WTC11 (cell line): ENCODE measurements around the gene SMARCE1. TPM values are rescaled to one million over a fixed set of nuclear protein-coding genes. Genes with fewer than 3 reads are reported as not detected.

Experiments used
- ATAC-seq: fragments of 200-7000 bp; cut with Tn5 transposase; 2 replicates; pipeline ENCODE4 v1.10.0; 2021; ENCODE audit warnings: mild to moderate bottlenecking, moderate library complexity
- CTCF ChIA-PET: fragments of 300-600 bp; sonication (Branson Sonifier 250); formaldehyde crosslinking; loops from one replicate; lab custom pipeline; 2021; ENCODE audit warnings: antibody characterized with exemption; lab: Charles Lee
- POLR2A ChIA-PET: fragments of 350-600 bp; sonication (Branson Sonifier 250); formaldehyde crosslinking; loops from one replicate; lab custom pipeline; 2021; ENCODE audit warnings: antibody characterized with exemption; lab: Charles Lee
- DNase-seq: peaks from one replicate; pipeline ENCODE4 v3.0.0; 2021; ENCODE audit warnings: low spot score
- H3K27ac Mint-ChIP-seq: 2 replicates; pipeline ENCODE4 v1.8.0; 2021; ENCODE audit warnings: mixed read lengths
- H3K27me3 Mint-ChIP-seq: 2 replicates; pipeline ENCODE4 v1.8.0; 2021; ENCODE audit warnings: low read depth, mild to moderate bottlenecking, moderate library complexity, mixed read lengths
- H3K36me3 Mint-ChIP-seq: 2 replicates; pipeline ENCODE4 v1.8.0; 2021; ENCODE audit warnings: mixed read lengths
- H3K4me1 Mint-ChIP-seq: 2 replicates; pipeline ENCODE4 v1.8.0; 2022; ENCODE audit warnings: mixed read lengths
- H3K4me3 Mint-ChIP-seq: 2 replicates; pipeline ENCODE4 v1.8.0; 2021; ENCODE audit warnings: mild to moderate bottlenecking, moderate library complexity, mixed read lengths
- H3K9me3 Mint-ChIP-seq: 2 replicates; pipeline ENCODE4 v1.8.0; 2021; ENCODE audit warnings: mixed read lengths
- CREM ChIP-seq: sonication (generic); formaldehyde crosslinking; IDR thresholded peaks from 2 replicates; pipeline ENCODE4 v1.8.1; 2022; ENCODE audit warnings: mild to moderate bottlenecking, missing genetic modification reagents, moderate library complexity
- E2F4 ChIP-seq: sonication (generic); formaldehyde crosslinking; IDR thresholded peaks from 2 replicates; pipeline ENCODE4 v1.8.1; 2022; ENCODE audit warnings: low read depth, mild to moderate bottlenecking, moderate library complexity, missing genetic modification reagents, borderline replicate concordance
- TEAD1 ChIP-seq: sonication (generic); formaldehyde crosslinking; IDR thresholded peaks from 2 replicates; pipeline ENCODE4 v1.8.0; 2022; ENCODE audit warnings: mild to moderate bottlenecking, missing genetic modification reagents
- TP53 ChIP-seq: sonication (generic); formaldehyde crosslinking; IDR thresholded peaks from 2 replicates; pipeline ENCODE4 v1.8.1; 2023; ENCODE audit warnings: mild to moderate bottlenecking, missing genetic modification reagents
- total RNA-seq: library from RNA; stranded (reverse); gene quantifications from 3 replicates; pipeline ENCODE4 v1.2.3, GENCODE V29; 2021

The SMARCE1 gene
- total RNA-seq, 1 experiment from 2014 or later: 109 TPM

GRCh38 chr17:40576113-40576740, 71.4 kb downstream of the SMARCE1 start:
- Mint-ChIP-seq H3K4me3 (no peak overlapping the region), H3K4me1 (no peaks in the 10 kb centered on the region), H3K27ac (no peak overlapping the region), H3K27me3 (peaks cover 18% of the 10 kb centered on the region), H3K36me3 (no peaks in the 10 kb centered on the region), H3K9me3 (peaks cover 19% of the 10 kb centered on the region)
- ATAC-seq: no peak
- POLR2A ChIA-PET: no interaction called here
- no peak for DNase-seq
- CTCF ChIA-PET: interaction anchor here (1.1 to 1.6 kb wide), 2 partner anchors 16 to 43 kb away, joined by 5 to 6 read pairs; no protein-coding TSS in a partner anchor
- no peak for TF ChIP-seq TP53
- TF ChIP-seq CREM (CRISPR knock-in tag): no peak
- no peak for TF ChIP-seq TEAD1 (CRISPR knock-in tag)
- TF ChIP-seq E2F4 (CRISPR knock-in tag): no peak

Other genes starting within 250 kb of the SMARCE1 start
- 273 to 307 TPM (median 292 TPM) in 3 replicates for gene TOP2A, start 229.9 kb downstream of the SMARCE1 start, total RNA-seq
- 155 to 172 TPM (median 162 TPM) in 3 replicates for gene IGFBP4, start 204.4 kb downstream of the SMARCE1 start, total RNA-seq
- gene TNS4, start 146.2 kb downstream of the SMARCE1 start, total RNA-seq: 0.55 to 0.87 TPM (median 0.80 TPM) in 3 replicates
- 0.37 to 0.92 TPM (median 0.57 TPM) in 3 replicates for gene CCR7, start 82.3 kb downstream of the SMARCE1 start, total RNA-seq
- gene KRT222, start 17.4 kb upstream of the SMARCE1 start, total RNA-seq: 0.09 to 0.34 TPM (median 0.30 TPM) in 3 replicates
- gene KRT24, start 55.9 kb upstream of the SMARCE1 start, total RNA-seq: not detected in 3 replicates
- not detected in 3 replicates for gene KRT25, start 107.5 kb upstream of the SMARCE1 start, total RNA-seq
- not detected in 3 replicates for gene KRT26, start 124.4 kb upstream of the SMARCE1 start, total RNA-seq
- gene KRT27, start 134.7 kb upstream of the SMARCE1 start, total RNA-seq: not detected in 3 replicates
- gene KRT28, start 152.1 kb upstream of the SMARCE1 start, total RNA-seq: not detected in 3 replicates
- gene KRT10, start 174.8 kb upstream of the SMARCE1 start, total RNA-seq: 23.2 to 27.6 TPM (median 24.2 TPM) in 3 replicates
- not detected in 3 replicates for gene KRT12, start 219.4 kb upstream of the SMARCE1 start, total RNA-seq
- 0.21 to 0.42 TPM (median 0.30 TPM) in 3 replicates for gene KRT20, start 237.4 kb upstream of the SMARCE1 start, total RNA-seq